OCI-M2 (cell line): ENCODE data around the gene TOGARAM2.

Experiments used
- DNase-seq: peaks from one replicate; lab custom pipeline; 2025; ENCODE audit not compliant: unreplicated experiment; lab: John Stamatoyannopoulos, UW

Gene TOGARAM2

GRCh38 chr2:29053223-29053622 is 72.1 kb downstream of the TOGARAM2 start:
- DNase-seq = no peak

- DNase-seq = no peak
Measured at GRCh38 chr2:29053670-29054400, 72.7 kb downstream of the TOGARAM2 start.

- no peak for DNase-seq
Measured at GRCh38 chr2:29054430-29054829, 73.3 kb downstream of the TOGARAM2 start.

- DNase-seq = no peak
Measured at GRCh38 chr2:29055601-29056000, 74.5 kb downstream of the TOGARAM2 start.

- no peak for DNase-seq
Measured at GRCh38 chr2:29056452-29056851, 75.4 kb downstream of the TOGARAM2 start.

- no peak for DNase-seq
Measured at GRCh38 chr2:29057006-29057405, 75.9 kb downstream of the TOGARAM2 start.

- no peak for DNase-seq
Measured at GRCh38 chr2:29059624-29060023, 78.5 kb downstream of the TOGARAM2 start.

GRCh38 chr2:29060441-29060840 is 79.3 kb downstream of the TOGARAM2 start:
- DNase-seq = no peak

- no peak for DNase-seq
Measured at GRCh38 chr2:29061176-29061575, 80.1 kb downstream of the TOGARAM2 start.

GRCh38 chr2:29061616-29062015 is 80.5 kb downstream of the TOGARAM2 start:
- no peak for DNase-seq

GRCh38 chr2:29062371-29062770 is 81.3 kb downstream of the TOGARAM2 start:
- no peak for DNase-seq

GRCh38 chr2:29063056-29063455 is 82.0 kb downstream of the TOGARAM2 start:
- DNase-seq = no peak

- no peak for DNase-seq
Measured at GRCh38 chr2:29063646-29064345, 82.7 kb downstream of the TOGARAM2 start.

- DNase-seq = no peak
Measured at GRCh38 chr2:29064346-29064715, 83.2 kb downstream of the TOGARAM2 start.

- DNase-seq = no peak
Measured at GRCh38 chr2:29064746-29065067, 83.6 kb downstream of the TOGARAM2 start.

GRCh38 chr2:29065068-29065811 is 84.1 kb downstream of the TOGARAM2 start:
- DNase-seq = no peak

GRCh38 chr2:29066271-29066860 is 85.3 kb downstream of the TOGARAM2 start:
- DNase-seq = no peak

- no peak for DNase-seq
Measured at GRCh38 chr2:29066997-29067605, 86.0 kb downstream of the TOGARAM2 start.

GRCh38 chr2:29068513-29068912 is 87.4 kb downstream of the TOGARAM2 start:
- no peak for DNase-seq

GRCh38 chr2:29070526-29070925 is 89.4 kb downstream of the TOGARAM2 start:
- no peak for DNase-seq
